ENCODE data around the gene TMEM192. TPM values are rescaled to one million over a fixed set of nuclear protein-coding genes. Genes with fewer than 3 reads are reported as not detected.
"Not testable (repeated sequence)": the region's sequence is repeated elsewhere in the genome, so short reads cannot be mapped to it uniquely, and the experiment has no call there.

Gene TMEM192
- polyA plus RNA-seq, 1 donor = 14.4 TPM

GRCh38 chr4:165092187-165092586 is 20.5 kb downstream of the TMEM192 start:
- DNase-seq = not testable (repeated sequence)

- no peak for DNase-seq
Observed at GRCh38 chr4:165088366-165088765, 24.3 kb downstream of the TMEM192 start.

GRCh38 chr4:165085946-165086345 is 26.7 kb downstream of the TMEM192 start:
- no peak for DNase-seq

- DNase-seq = not testable (repeated sequence)
Observed at GRCh38 chr4:165084787-165085186, 27.9 kb downstream of the TMEM192 start.

GRCh38 chr4:165079476-165079875 is 33.2 kb downstream of the TMEM192 start:
- DNase-seq = peak; percentile 42

GRCh38 chr4:165077034-165077578 is 35.6 kb downstream of the TMEM192 start:
- no peak for DNase-seq

GRCh38 chr4:165073346-165073745 is 39.3 kb downstream of the TMEM192 start:
- not testable (repeated sequence) for DNase-seq

GRCh38 chr4:165070560-165070959 is 42.1 kb downstream of the TMEM192 start:
- DNase-seq = no peak

- no peak for DNase-seq
Observed at GRCh38 chr4:165060938-165061337, 51.7 kb downstream of the TMEM192 start.

- DNase-seq = no peak
Observed at GRCh38 chr4:165059386-165059785, 53.3 kb downstream of the TMEM192 start.

- DNase-seq = peak; percentile 39
Observed at GRCh38 chr4:165058666-165059065, 54.0 kb downstream of the TMEM192 start.

- DNase-seq = no peak
Observed at GRCh38 chr4:165055601-165056000, 57.1 kb downstream of the TMEM192 start.

GRCh38 chr4:165053645-165054044 is 59.0 kb downstream of the TMEM192 start, which contains the start of gene TRIM75:
Gene TRIM75 (plus strand): TSS chr4:165053866. CDS start chr4:165059148, 5,282 bp downstream.
- no peak for DNase-seq

GRCh38 chr4:165052627-165053026 is 60.0 kb downstream of the TMEM192 start:
- no peak for DNase-seq

- DNase-seq = no peak
Observed at GRCh38 chr4:165048170-165048569, 64.5 kb downstream of the TMEM192 start.

GRCh38 chr4:165031436-165032211 is 81.0 kb downstream of the TMEM192 start, which contains the start of gene TRIM60:
Gene TRIM60 (plus strand): TSS chr4:165031999. CDS start chr4:165040073, 8,074 bp downstream.
- no peak for DNase-seq

GRCh38 chr4:165027762-165028402 is 84.8 kb downstream of the TMEM192 start:
- DNase-seq = no peak

- DNase-seq = not testable (repeated sequence)
Observed at GRCh38 chr4:165025782-165026181, 86.9 kb downstream of the TMEM192 start.

Other genes with a start within 250 kb of the TMEM192 start
- gene APELA, start 235.7 kb downstream of the TMEM192 start, polyA plus RNA-seq (ENCODE audit: insufficient read length) = not detected
- gene TRIM61, start 135.2 kb downstream of the TMEM192 start, polyA plus RNA-seq (ENCODE audit: insufficient read length) = 3.1 TPM
- gene TRIM60, start 80.9 kb downstream of the TMEM192 start, polyA plus RNA-seq (ENCODE audit: insufficient read length) = not detected
- 0.10 TPM for gene TRIM75, start 59.0 kb downstream of the TMEM192 start, polyA plus RNA-seq (ENCODE audit: insufficient read length)
- 6.6 TPM for gene KLHL2, start 94.7 kb upstream of the TMEM192 start, polyA plus RNA-seq (ENCODE audit: insufficient read length)
- gene MSMO1, start 214.8 kb upstream of the TMEM192 start, polyA plus RNA-seq (ENCODE audit: insufficient read length) = 24.7 TPM

Measured in hindlimb muscle (tissue), 1 donor.